SU-DHL-6 (cell line): Measurements from ENCODE around the gene KDM3A.

Experiments
- H2AFZ ChIP-seq: fragments of 200-600 bp; sonication (generic); 2 replicates; pipeline ENCODE4 v1.6.1; 2014; ENCODE audit warnings: low read depth, mild to moderate bottlenecking, moderate library complexity, mixed read lengths, antibody characterized with exemption, low read length; ENCODE audit not compliant: severe bottlenecking
- H3F3A ChIP-seq: fragments of 200-600 bp; shearing (Covaris generic); 2 replicates; pipeline ENCODE4 v1.6.0; 2016; ENCODE audit warnings: antibody characterized with exemption, mild to moderate bottlenecking; ENCODE audit not compliant: insufficient read depth
- H3K27ac ChIP-seq: fragments of 200-600 bp; sonication (generic); 2 replicates; pipeline ENCODE4 v1.5.1; 2016; ENCODE audit warnings: low read depth, mild to moderate bottlenecking, low read length, moderate library complexity, mixed read lengths
- H3K27me3 ChIP-seq: fragments of 200-600 bp; sonication (generic), shearing (Covaris generic); 2 replicates; pipeline ENCODE4 v1.6.0; 2014; ENCODE audit warnings: mild to moderate bottlenecking, low read length
- H3K36me3 ChIP-seq: fragments of 200-600 bp; sonication (generic); 2 replicates; pipeline ENCODE4 v1.6.1; 2014; ENCODE audit warnings: mild to moderate bottlenecking, low read length, mixed read lengths
- H3K4me2 ChIP-seq: fragments of 300-600, 200-600 bp; shearing (Covaris generic), sonication (generic); 2 replicates; pipeline ENCODE4 v1.6.0; 2014; ENCODE audit warnings: low read length, low read depth, mild to moderate bottlenecking; ENCODE audit not compliant: poor library complexity, severe bottlenecking
- H3K4me3 ChIP-seq: fragments of 200-600 bp; sonication (generic); 2 replicates; pipeline ENCODE4 v1.5.1; 2014; ENCODE audit warnings: antibody characterized with exemption, low read length, mild to moderate bottlenecking, mixed read lengths; ENCODE audit not compliant: insufficient read depth, poor library complexity, severe bottlenecking
- H3K79me2 ChIP-seq: fragments of 200-600 bp; sonication (generic); 2 replicates; pipeline ENCODE4 v1.6.1; 2014; ENCODE audit warnings: mild to moderate bottlenecking, low read length, moderate library complexity; ENCODE audit not compliant: insufficient read depth
- H3K9ac ChIP-seq: fragments of 200-600 bp; sonication (generic); 2 replicates; pipeline ENCODE4 v1.7.0; 2014; ENCODE audit warnings: mild to moderate bottlenecking, low read length
- H3K9me2 ChIP-seq: fragments of 200-600 bp; sonication (generic); replicated peaks from 2 replicates; pipeline ENCODE4 v1.6.1; 2014; ENCODE audit warnings: low read length; ENCODE audit not compliant: insufficient read depth
- H3K9me3 ChIP-seq: fragments of 200-600 bp; sonication (generic); 2 replicates; pipeline ENCODE4 v1.6.1; 2014; ENCODE audit warnings: low read length, mixed read lengths; ENCODE audit not compliant: insufficient read depth
- H4K20me1 ChIP-seq: fragments of 200-600 bp; sonication (generic); 2 replicates; pipeline ENCODE4 v1.6.1; 2014; ENCODE audit warnings: low read depth, mild to moderate bottlenecking, antibody characterized with exemption, low read length, moderate library complexity, mixed read lengths
- CTCF ChIP-seq: fragments of 200-600 bp; sonication (generic); IDR thresholded peaks from one replicate; pipeline ENCODE4 v1.5.1; 2017; ENCODE audit warnings: antibody characterized with exemption, mild to moderate bottlenecking, low read length, moderate library complexity; ENCODE audit not compliant: insufficient read depth, poor library complexity, severe bottlenecking
- EZH2phosphoT487 ChIP-seq: fragments of 200-600 bp; sonication (generic), shearing (Covaris generic); conservative IDR thresholded peaks from 2 replicates; pipeline ENCODE4 v1.6.1; 2018; ENCODE audit warnings: mild to moderate bottlenecking, antibody characterized with exemption, low read length, moderate library complexity, mixed read lengths

The KDM3A gene

GRCh38 chr2:86400321-86400720 lies 40.9 kb upstream of the KDM3A start:
- Histone ChIP-seq H3K36me3 (no peaks in the 10 kb centered on the region), H3K79me2 (no peaks in the 10 kb centered on the region), H3K9me2 (no peaks in the 10 kb centered on the region), H3K9me3 (no peaks in the 10 kb centered on the region), H3K4me2 (no peak overlapping the region), H3K27me3 (no peaks in the 10 kb centered on the region), H4K20me1 (no peaks in the 10 kb centered on the region), H3K27ac (no peak overlapping the region), H2AFZ (no peak overlapping the region), H3K9ac (no peak overlapping the region), H3K4me3 (no peak overlapping the region), H3F3A (no peaks in the 10 kb centered on the region)
- TF ChIP-seq CTCF (no peak), EZH2phosphoT487 (no peak)

DNA sequence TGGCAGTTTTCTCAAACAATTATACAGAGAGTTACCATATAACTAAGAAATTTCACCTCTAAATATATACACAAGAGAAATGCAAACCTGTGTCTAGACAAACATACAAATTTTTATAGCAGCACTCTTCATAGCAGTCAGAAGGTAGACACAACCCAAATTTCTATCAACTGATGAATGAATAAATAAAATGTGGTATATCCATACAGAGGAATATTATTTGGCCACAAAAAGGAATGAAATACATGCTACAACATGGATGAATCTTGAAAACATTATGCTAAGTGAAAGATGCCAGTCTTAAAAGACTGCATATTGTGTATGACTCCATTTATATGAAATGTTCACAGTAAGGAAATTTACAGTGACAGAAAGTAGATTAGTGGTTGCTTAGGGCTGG lies 30.6 kb upstream of the KDM3A start:
- no peak overlapping the region for H3K4me2 ChIP-seq
- H3K27me3 ChIP-seq: 0 out of 2 replicates have a peak, but pooled peaks cover 3% of the 10 kb centered on the region
- no peaks in the 10 kb centered on the region for H3K9me2 ChIP-seq
- H3K4me3 ChIP-seq: no peak overlapping the region
- TF ChIP-seq EZH2phosphoT487 (no peak), CTCF (no peak)
- no peaks in the 10 kb centered on the region for H3K36me3 ChIP-seq
- H3K9ac ChIP-seq: no peak overlapping the region
- no peaks in the 10 kb centered on the region for H3K79me2 ChIP-seq
- no peaks in the 10 kb centered on the region for H4K20me1 ChIP-seq
- H3F3A ChIP-seq: no peaks in the 10 kb centered on the region
- no peak overlapping the region for H3K27ac ChIP-seq
- no peak overlapping the region for H2AFZ ChIP-seq
- no peaks in the 10 kb centered on the region for H3K9me3 ChIP-seq

DNA sequence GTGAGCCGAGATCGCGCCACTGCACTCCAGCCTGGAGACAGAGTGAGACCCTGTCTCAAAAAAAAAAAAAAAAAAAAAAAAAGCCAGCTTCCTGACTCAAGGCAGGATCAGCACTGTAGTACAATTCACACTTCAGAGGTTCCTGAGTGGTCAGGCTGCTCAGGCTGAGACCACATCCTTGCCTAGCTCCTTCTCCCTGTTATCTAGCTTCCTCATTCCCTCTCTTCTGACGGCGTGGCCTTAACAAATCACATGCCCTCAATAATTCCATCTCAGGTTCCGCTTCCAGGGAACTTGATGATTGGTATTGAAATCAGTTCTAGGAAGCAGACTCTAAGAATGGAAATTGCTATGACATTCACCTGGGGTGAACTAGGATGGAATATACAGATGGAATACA lies 29.8 kb upstream of the KDM3A start:
- Histone ChIP-seq H2AFZ (no peak overlapping the region), H3F3A (no peaks in the 10 kb centered on the region), H4K20me1 (no peaks in the 10 kb centered on the region), H3K4me2 (no peak overlapping the region), H3K9me2 (no peaks in the 10 kb centered on the region), H3K79me2 (no peaks in the 10 kb centered on the region), H3K27ac (no peak overlapping the region), H3K36me3 (no peaks in the 10 kb centered on the region), H3K9ac (no peak overlapping the region), H3K4me3 (no peak overlapping the region), H3K9me3 (no peaks in the 10 kb centered on the region), H3K27me3 (0 out of 2 replicates have a peak, but pooled peaks cover 3% of the 10 kb centered on the region)
- TF ChIP-seq CTCF: no peak
- no peak for TF ChIP-seq EZH2phosphoT487
